NCI-H2196 treated with DMSO at 0.1 percent for 48 hours (cell line): ENCODE measurements around the gene SRPK3.
A peak's percentile ranks its signal among the peaks of the same experiment; 100 is the strongest.

Experiments
- DNase-seq: peaks from one replicate; lab custom pipeline; 2025; ENCODE audit not compliant: unreplicated experiment; lab: John Stamatoyannopoulos, UW

The SRPK3 gene

GRCh38 chrX:153781428-153782047 lies 697 bp downstream of the SRPK3 start:
- no peak for DNase-seq

GRCh38 chrX:153782313-153782712 lies 1.5 kb downstream of the SRPK3 start:
- peak; percentile 65 for DNase-seq

GRCh38 chrX:153782871-153783270 lies 2.0 kb downstream of the SRPK3 start:
- no peak for DNase-seq

GRCh38 chrX:153783378-153784013 lies 2.7 kb downstream of the SRPK3 start:
- no peak for DNase-seq

- DNase-seq, result no peak
Observed at GRCh38 chrX:153784325-153784967, 3.6 kb downstream of the SRPK3 start.

- DNase-seq, result no peak
Observed at GRCh38 chrX:153786669-153787068, 5.8 kb downstream of the SRPK3 start.

- DNase-seq, result no peak
Observed at GRCh38 chrX:153789654-153790053, 8.8 kb downstream of the SRPK3 start.

- no peak for DNase-seq
Observed at GRCh38 chrX:153791104-153791852, 10.4 kb downstream of the SRPK3 start.

- DNase-seq, result no peak
Observed at GRCh38 chrX:153792368-153792767, 11.5 kb downstream of the SRPK3 start.

GRCh38 chrX:153793291-153793690 lies 12.4 kb downstream of the SRPK3 start:
- no peak for DNase-seq

- peak; percentile 85 for DNase-seq
Observed at GRCh38 chrX:153794018-153794896, 13.4 kb downstream of the SRPK3 start, which contains the start of the genes IDH3G and SSR4. IDH3G (minus strand) TSS chrX:153794375; CDS start chrX:153794326, 49 bp downstream. SSR4 (plus strand) TSS chrX:153794668; CDS start chrX:153794688, 20 bp downstream.

- no peak for DNase-seq
Observed at GRCh38 chrX:153794897-153795816, 14.3 kb downstream of the SRPK3 start.

GRCh38 chrX:153797415-153798015 lies 16.7 kb downstream of the SRPK3 start:
- DNase-seq, result no peak

- DNase-seq, result no peak
Observed at GRCh38 chrX:153799326-153799725, 18.5 kb downstream of the SRPK3 start.

- DNase-seq, result no peak
Observed at GRCh38 chrX:153800177-153800722, 19.4 kb downstream of the SRPK3 start.

GRCh38 chrX:153800746-153801145 lies 19.9 kb downstream of the SRPK3 start:
- DNase-seq, result no peak

- DNase-seq, result no peak
Observed at GRCh38 chrX:153801669-153802068, 20.8 kb downstream of the SRPK3 start.

- DNase-seq, result no peak
Observed at GRCh38 chrX:153802513-153803045, 21.7 kb downstream of the SRPK3 start.
